DOHH2 (cell line): ENCODE measurements around the gene TMEM121B.

Source experiments
- EZH2phosphoT487 ChIP-seq: fragments of 200-600 bp; sonication (generic); IDR thresholded peaks from 2 replicates; pipeline ENCODE4 v1.6.1; 2017; ENCODE audit warnings: borderline replicate concordance, mild to moderate bottlenecking, antibody characterized with exemption, low read length, moderate library complexity, mixed read lengths
- TF ChIP-seq, protein P1 (sequence below): fragments of 200-600 bp; sonication (generic); IDR thresholded peaks from one replicate; pipeline ENCODE4 v1.5.1; 2014; ENCODE audit warnings: antibody characterized with exemption, mild to moderate bottlenecking, low read depth, low read length; ENCODE audit not compliant: poor library complexity, severe bottlenecking

DNA sequence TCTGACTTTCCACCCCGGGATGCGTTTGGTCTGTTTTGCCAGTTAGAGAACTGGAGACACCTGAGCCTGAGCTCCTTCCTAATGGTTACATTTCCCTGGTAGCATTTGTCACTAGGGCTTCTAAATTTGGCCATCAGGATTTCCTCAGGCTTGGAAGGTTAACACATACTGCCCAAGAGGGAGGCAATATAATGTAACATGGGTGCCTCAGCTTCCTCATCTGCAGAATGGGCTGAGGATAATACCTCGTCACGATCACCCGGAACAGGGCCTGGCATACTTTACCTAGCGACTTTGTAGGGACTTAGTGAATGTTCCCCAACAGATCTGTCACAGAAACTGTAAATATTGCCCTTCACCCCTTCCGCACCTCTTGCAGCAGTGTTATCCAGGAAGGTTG is 25.1 kb downstream of the TMEM121B start:
- TF ChIP-seq, protein P1, sequence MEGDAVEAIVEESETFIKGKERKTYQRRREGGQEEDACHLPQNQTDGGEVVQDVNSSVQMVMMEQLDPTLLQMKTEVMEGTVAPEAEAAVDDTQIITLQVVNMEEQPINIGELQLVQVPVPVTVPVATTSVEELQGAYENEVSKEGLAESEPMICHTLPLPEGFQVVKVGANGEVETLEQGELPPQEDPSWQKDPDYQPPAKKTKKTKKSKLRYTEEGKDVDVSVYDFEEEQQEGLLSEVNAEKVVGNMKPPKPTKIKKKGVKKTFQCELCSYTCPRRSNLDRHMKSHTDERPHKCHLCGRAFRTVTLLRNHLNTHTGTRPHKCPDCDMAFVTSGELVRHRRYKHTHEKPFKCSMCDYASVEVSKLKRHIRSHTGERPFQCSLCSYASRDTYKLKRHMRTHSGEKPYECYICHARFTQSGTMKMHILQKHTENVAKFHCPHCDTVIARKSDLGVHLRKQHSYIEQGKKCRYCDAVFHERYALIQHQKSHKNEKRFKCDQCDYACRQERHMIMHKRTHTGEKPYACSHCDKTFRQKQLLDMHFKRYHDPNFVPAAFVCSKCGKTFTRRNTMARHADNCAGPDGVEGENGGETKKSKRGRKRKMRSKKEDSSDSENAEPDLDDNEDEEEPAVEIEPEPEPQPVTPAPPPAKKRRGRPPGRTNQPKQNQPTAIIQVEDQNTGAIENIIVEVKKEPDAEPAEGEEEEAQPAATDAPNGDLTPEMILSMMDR: no peak
- TF ChIP-seq EZH2phosphoT487: no peak
